Activated CD8-positive, alpha-beta T cell treated with anti-CD3 and anti-CD28 coated beads for 36 hours (primary cell): ENCODE results near the gene FLAD1. TPM values are rescaled to one million over a fixed set of nuclear protein-coding genes. Genes with fewer than 3 reads are reported as not detected.

Experiments used
- ATAC-seq: fragments of 200-7000 bp; cut with Tn5 transposase; one replicate; pipeline ENCODE4 v1.10.0; 2021; ENCODE audit warnings: mild to moderate bottlenecking, moderate library complexity
- CTCF ChIA-PET: fragments of 350-600 bp; sonication (Branson Sonifier 250); formaldehyde crosslinking; loops from one replicate; lab custom pipeline; 2021; ENCODE audit warnings: antibody characterized with exemption; lab: Charles Lee
- POLR2A ChIA-PET: fragments of 350-600 bp; sonication (Branson Sonifier 250); formaldehyde crosslinking; loops from one replicate; lab custom pipeline; 2021; ENCODE audit warnings: antibody characterized with exemption; lab: Charles Lee
- DNase-seq: peaks from one replicate; pipeline ENCODE4 v3.0.0-alpha.2; 2020
- H3K27ac Mint-ChIP-seq: one replicate; pipeline ENCODE4 v1.8.0; 2021; ENCODE audit warnings: mild to moderate bottlenecking, mixed read lengths
- H3K27me3 Mint-ChIP-seq: one replicate; pipeline ENCODE4 v1.8.0; 2021; ENCODE audit warnings: mixed read lengths
- H3K36me3 Mint-ChIP-seq: one replicate; pipeline ENCODE4 v1.8.0; 2021; ENCODE audit warnings: low read depth, mixed read lengths
- H3K4me1 Mint-ChIP-seq: one replicate; pipeline ENCODE4 v1.8.0; 2021; ENCODE audit warnings: low read depth, mixed read lengths
- H3K4me3 Mint-ChIP-seq: one replicate; pipeline ENCODE4 v1.8.0; 2021; ENCODE audit warnings: mild to moderate bottlenecking, moderate library complexity, mixed read lengths
- H3K9me3 Mint-ChIP-seq: one replicate; pipeline ENCODE4 v1.8.0; 2021; ENCODE audit warnings: mixed read lengths
- intact Hi-C: fragments of 100-400 bp; cut with micrococcal nuclease; formaldehyde crosslinking; loops from one replicate; pipeline ENCODE4 v1.10.0; 2022
- total RNA-seq, 2 experiments: library from RNA; stranded (reverse); gene quantifications; one replicate each; pipeline ENCODE4 v1.2.3, GENCODE V29; 2021
- TF ChIP-seq, protein P1 (sequence below): fragments of 200-600 bp; IDR thresholded peaks from one replicate; pipeline ENCODE4 v1.8.0; 2022; ENCODE audit warnings: antibody characterized with exemption, mild to moderate bottlenecking

FLAD1 gene
- total RNA-seq, 2 experiments from 2014 or later = 31.5 to 32.9 TPM

DNA sequence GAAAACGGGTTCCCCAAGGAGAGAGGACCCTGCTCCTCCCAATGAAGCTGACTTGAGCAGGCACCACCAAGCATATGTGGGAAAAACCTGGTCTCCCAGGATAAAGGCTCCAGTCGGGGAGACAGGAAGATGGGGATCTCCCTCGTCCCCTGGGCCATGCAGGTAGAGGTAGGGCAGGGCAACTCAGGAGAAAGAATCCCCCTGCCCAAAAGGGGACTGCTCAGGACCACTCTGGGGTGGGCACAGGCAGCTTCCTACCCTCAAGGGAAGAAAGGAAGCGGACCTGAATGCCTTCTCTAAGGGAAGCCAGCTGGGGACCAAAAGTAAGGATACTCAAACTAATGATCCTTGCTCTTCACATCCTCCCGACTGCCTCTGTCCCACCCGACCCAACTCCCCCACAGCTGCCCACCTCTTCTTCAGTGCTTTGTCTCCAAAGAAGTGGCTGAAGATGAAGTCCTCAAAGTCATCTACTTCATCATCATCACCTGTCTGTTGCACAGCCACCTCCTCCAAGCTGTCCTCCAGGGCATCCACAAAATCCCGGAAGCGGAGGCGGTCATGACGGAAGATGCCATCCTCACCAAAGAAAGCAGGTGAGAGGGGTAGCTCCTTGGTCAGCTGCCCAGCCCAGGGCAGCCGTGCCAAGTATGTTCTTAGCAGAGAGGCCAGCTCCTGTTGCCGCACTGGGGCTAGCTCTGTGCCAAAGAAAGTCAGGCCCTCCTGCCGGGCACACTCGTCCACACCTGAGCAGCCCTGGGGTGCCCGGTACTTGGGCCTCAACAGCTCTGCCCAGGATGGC lies 37.8 kb upstream of the FLAD1 start:
- Mint-ChIP-seq H3K36me3 (peaks cover under 1% of the 10 kb centered on the region), H3K27me3 (no peaks in the 10 kb centered on the region), H3K4me3 (no peak overlapping the region), H3K4me1 (peaks cover 47% of the 10 kb centered on the region), H3K27ac (no peak overlapping the region), H3K9me3 (no peaks in the 10 kb centered on the region)
- TF ChIP-seq, protein P1, sequence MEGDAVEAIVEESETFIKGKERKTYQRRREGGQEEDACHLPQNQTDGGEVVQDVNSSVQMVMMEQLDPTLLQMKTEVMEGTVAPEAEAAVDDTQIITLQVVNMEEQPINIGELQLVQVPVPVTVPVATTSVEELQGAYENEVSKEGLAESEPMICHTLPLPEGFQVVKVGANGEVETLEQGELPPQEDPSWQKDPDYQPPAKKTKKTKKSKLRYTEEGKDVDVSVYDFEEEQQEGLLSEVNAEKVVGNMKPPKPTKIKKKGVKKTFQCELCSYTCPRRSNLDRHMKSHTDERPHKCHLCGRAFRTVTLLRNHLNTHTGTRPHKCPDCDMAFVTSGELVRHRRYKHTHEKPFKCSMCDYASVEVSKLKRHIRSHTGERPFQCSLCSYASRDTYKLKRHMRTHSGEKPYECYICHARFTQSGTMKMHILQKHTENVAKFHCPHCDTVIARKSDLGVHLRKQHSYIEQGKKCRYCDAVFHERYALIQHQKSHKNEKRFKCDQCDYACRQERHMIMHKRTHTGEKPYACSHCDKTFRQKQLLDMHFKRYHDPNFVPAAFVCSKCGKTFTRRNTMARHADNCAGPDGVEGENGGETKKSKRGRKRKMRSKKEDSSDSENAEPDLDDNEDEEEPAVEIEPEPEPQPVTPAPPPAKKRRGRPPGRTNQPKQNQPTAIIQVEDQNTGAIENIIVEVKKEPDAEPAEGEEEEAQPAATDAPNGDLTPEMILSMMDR = no peak
- DNase-seq (no peak), ATAC-seq (no peak)
- POLR2A ChIA-PET = interaction anchor here (1.1 to 2.5 kb wide), 5 partner anchors 8 to 339 kb away, joined by 4 to 10 read pairs (median 6); partner anchors contain the start of genes FLAD1, PMVK and PYGO2
- intact Hi-C loops = no loop called here
- CTCF ChIA-PET = interaction anchor here (0.7 to 1.9 kb wide), 8 partner anchors 11 to 386 kb away, joined by 3 to 9 read pairs (median 4); no protein-coding TSS in a partner anchor

DNA sequence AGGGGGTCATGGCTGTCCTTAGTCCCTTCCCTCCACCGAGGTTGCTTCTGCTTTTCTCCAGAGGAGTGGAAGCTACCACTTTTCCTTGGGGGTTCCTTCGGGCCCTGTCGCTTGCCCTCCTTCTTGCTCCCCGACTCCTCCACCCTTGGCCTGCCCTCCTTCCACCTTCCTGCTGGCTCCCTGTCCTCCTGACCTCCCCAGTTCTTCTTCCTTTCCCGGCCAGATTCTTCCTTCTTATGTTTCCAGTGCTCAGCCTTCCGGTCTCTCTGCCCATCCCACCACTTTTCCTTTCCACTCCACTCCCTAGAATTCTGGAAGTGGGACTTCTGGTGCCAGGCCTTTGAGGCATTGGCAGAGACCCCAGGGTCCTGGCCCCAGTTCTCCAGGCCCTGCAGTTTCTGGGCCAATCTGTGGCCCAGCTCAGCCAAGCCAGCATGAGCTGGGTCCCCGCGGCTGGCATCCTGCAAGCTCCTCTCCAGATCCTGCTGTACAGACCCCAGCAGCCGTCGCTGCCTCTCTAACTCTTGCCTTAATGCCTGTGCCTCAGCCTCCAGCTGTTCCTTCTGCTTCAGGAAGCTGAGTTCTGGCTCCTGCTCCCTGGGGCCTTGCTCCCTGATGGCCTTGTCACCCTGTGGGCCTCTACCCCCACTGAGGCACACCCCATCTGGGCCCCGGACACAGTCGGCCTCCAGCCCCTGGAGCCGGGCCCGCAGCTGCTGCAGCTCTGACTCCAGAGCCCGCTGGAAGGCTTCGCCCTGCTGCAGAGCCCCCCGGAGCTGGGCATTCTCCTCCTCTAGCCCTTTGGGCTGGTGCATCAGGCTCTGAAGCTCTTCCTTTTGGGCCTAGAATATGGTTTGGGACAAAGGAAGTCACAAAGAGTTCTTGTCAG lies 36.9 kb upstream of the FLAD1 start:
- Mint-ChIP-seq H3K9me3 (no peaks in the 10 kb centered on the region), H3K36me3 (peaks cover 5% of the 10 kb centered on the region), H3K27ac (no peak overlapping the region), H3K4me3 (no peak overlapping the region), H3K4me1 (peaks cover 46% of the 10 kb centered on the region), H3K27me3 (no peaks in the 10 kb centered on the region)
- no peak for ATAC-seq
- TF ChIP-seq, protein P1 = no peak
- CTCF ChIA-PET = interaction anchor here (0.7 to 1.4 kb wide), 5 partner anchors 40 to 387 kb away, joined by 3 to 5 read pairs (median 3); no protein-coding TSS in a partner anchor
- intact Hi-C loops = no loop called here
- no peak for DNase-seq
- POLR2A ChIA-PET = interaction anchor here (0.5 to 2.5 kb wide), 4 partner anchors 9 to 187 kb away, joined by 3 to 10 read pairs (median 6); partner anchors contain the start of genes FLAD1, PMVK and PYGO2

DNA sequence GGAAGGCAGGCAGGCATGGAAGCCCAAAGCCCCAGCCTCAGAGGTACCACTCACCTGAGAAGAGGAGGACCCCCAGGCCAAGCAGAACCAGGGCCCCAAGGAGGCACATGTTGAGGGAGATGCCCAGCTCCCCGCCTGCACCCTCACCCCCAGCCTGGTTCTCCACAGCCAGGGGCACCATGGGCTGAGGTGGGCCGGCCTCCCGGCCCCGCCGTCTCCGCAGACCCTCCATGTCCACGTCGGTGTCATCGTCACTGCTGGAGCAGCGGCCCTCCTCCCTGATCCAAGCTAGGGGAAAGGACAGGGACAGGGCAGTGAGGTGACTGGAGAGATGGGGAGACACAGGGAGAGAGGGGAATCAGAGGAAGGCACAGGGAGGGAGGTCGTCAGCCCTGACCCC lies 35.1 kb upstream of the FLAD1 start:
- intact Hi-C loops = no loop called here
- H3K4me1 Mint-ChIP-seq = peaks cover 45% of the 10 kb centered on the region
- ATAC-seq (no peak), DNase-seq (no peak)
- CTCF ChIA-PET = interaction anchor here (1.0 to 1.4 kb wide), 3 partner anchors 51 to 469 kb away, joined by 3 to 5 read pairs (median 3); no protein-coding TSS in a partner anchor
- peaks cover 5% of the 10 kb centered on the region for H3K36me3 Mint-ChIP-seq
- no peaks in the 10 kb centered on the region for H3K27me3 Mint-ChIP-seq
- peak overlapping the region; percentile 49 for H3K27ac Mint-ChIP-seq
- no peaks in the 10 kb centered on the region for H3K9me3 Mint-ChIP-seq
- H3K4me3 Mint-ChIP-seq = no peak overlapping the region
- TF ChIP-seq, protein P1 = no peak
- POLR2A ChIA-PET = interaction anchor here (0.9 to 2.0 kb wide), 2 partner anchors 8 to 11 kb away, joined by 3 to 6 read pairs; partner anchors contain the start of gene PMVK

DNA sequence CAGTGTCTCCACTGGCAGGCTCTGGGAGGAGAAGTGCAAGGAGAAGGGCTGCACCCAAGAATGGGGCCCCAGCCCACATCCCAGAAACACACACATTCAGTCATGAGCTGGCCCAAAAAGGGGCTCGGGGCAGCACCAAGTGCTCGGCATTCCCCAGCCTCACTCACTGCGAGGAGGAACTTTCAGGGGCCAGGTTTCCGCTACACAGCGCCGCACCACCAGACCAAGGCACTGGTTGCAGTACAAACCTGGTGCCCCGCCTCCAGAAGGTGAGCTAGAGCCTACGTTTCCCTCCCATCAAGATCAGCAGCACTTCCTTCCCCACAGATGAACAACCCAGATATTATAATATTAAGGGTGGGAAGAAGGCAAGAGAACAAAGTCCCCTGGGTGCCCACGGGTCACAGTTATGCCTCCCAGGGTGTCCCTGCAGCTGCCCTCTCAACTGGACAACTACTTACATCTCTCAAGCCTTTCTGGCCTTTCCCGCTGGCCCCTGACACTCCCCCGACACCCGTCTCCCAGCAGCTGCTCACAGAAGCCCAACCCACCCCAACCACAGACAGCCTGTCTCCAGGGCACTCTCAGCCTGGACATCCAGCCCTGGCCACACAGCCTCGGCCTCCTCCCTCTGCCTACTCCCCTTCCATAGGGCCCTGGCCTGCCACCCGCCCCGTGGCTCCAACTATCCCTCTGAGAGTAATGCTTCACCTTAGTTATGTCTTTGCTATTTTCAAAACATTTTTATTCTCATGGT lies 31.1 kb upstream of the FLAD1 start:
- DNase-seq = peak; percentile 82
- peaks cover 71% of the 10 kb centered on the region for H3K4me1 Mint-ChIP-seq
- no peaks in the 10 kb centered on the region for H3K9me3 Mint-ChIP-seq
- peak overlapping the region; percentile 66 for H3K4me3 Mint-ChIP-seq
- H3K36me3 Mint-ChIP-seq = peaks cover 5% of the 10 kb centered on the region
- H3K27me3 Mint-ChIP-seq = no peaks in the 10 kb centered on the region
- ChIA-PET CTCF (interaction anchor here (0.7 to 6.7 kb wide), 10 partner anchors 9 to 283 kb away, joined by 3 to 49 read pairs (median 6); partner anchors contain the start of genes EFNA4, FLAD1, PMVK and PYGO2), POLR2A (interaction anchor here (0.6 to 1.9 kb wide), 11 partner anchors 10 to 1029 kb away, joined by 3 to 13 read pairs (median 3); partner anchors contain the start of genes CKS1B, FLAD1 and PYGO2)
- H3K27ac Mint-ChIP-seq = peak overlapping the region; percentile 97
- TF ChIP-seq, protein P1 = no peak
- peak; percentile 57 for ATAC-seq
- intact Hi-C loops = no loop called here
